SH-SY5Y (cell line): ENCODE results near the gene BMAL2.

Experiments used
- GATA2 ChIP-seq: IDR thresholded peaks from 2 replicates; pipeline ENCODE4 v1.6.1; 2011; ENCODE audit warnings: mild to moderate bottlenecking, low read depth, low read length
- GATA3 ChIP-seq: IDR thresholded peaks from 2 replicates; pipeline ENCODE4 v1.6.1; 2011; ENCODE audit warnings: low read depth, mild to moderate bottlenecking, low read length, moderate library complexity

Gene BMAL2

GRCh38 chr12:27334721-27335082 is 2.1 kb downstream of the BMAL2 start:
- TF ChIP-seq GATA2, result no peak
- TF ChIP-seq GATA3, result no peak

- no peak for TF ChIP-seq GATA2
- no peak for TF ChIP-seq GATA3
Observed at GRCh38 chr12:27335364-27336281, 3.0 kb downstream of the BMAL2 start.

GRCh38 chr12:27336282-27336653 is 3.6 kb downstream of the BMAL2 start:
- TF ChIP-seq GATA3 (no peak), GATA2 (no peak)

- no peak for TF ChIP-seq GATA3
Observed at GRCh38 chr12:27337376-27337775, 4.7 kb downstream of the BMAL2 start.

GRCh38 chr12:27338473-27338872 is 5.8 kb downstream of the BMAL2 start:
- TF ChIP-seq GATA2 (no peak), GATA3 (no peak)

- TF ChIP-seq GATA3 (no peak), GATA2 (no peak)
Observed at GRCh38 chr12:27340971-27341370, 8.3 kb downstream of the BMAL2 start.

GRCh38 chr12:27342536-27342935 is 9.9 kb downstream of the BMAL2 start:
- TF ChIP-seq GATA3 (no peak), GATA2 (no peak)

- TF ChIP-seq GATA2 (no peak), GATA3 (no peak)
Observed at GRCh38 chr12:27343255-27344000, 10.8 kb downstream of the BMAL2 start.

- TF ChIP-seq GATA3 (no peak), GATA2 (no peak)
Observed at GRCh38 chr12:27344246-27344645, 11.6 kb downstream of the BMAL2 start.

- no peak for TF ChIP-seq GATA3
- TF ChIP-seq GATA2, result no peak
Observed at GRCh38 chr12:27344760-27345159, 12.1 kb downstream of the BMAL2 start.

- no peak for TF ChIP-seq GATA3
- TF ChIP-seq GATA2, result no peak
Observed at GRCh38 chr12:27345376-27345775, 12.7 kb downstream of the BMAL2 start.

GRCh38 chr12:27347779-27348178 is 15.1 kb downstream of the BMAL2 start:
- TF ChIP-seq GATA2 (no peak), GATA3 (no peak)

- TF ChIP-seq GATA2 (no peak), GATA3 (no peak)
Observed at GRCh38 chr12:27351476-27351875, 18.8 kb downstream of the BMAL2 start.

GRCh38 chr12:27355486-27355885 is 22.9 kb downstream of the BMAL2 start:
- TF ChIP-seq GATA3 (no peak), GATA2 (no peak)

GRCh38 chr12:27355979-27356378 is 23.3 kb downstream of the BMAL2 start:
- no peak for TF ChIP-seq GATA3
- no peak for TF ChIP-seq GATA2
